Measurements from ENCODE around the gene OPTC. TPM values are rescaled to one million over a fixed set of nuclear protein-coding genes. Genes with fewer than 3 reads are reported as not detected.
A peak's percentile ranks its signal among the peaks of the same experiment; 100 is the strongest.

The OPTC gene
- total RNA-seq, 4 donors from 2014 or later = not detected

DNA sequence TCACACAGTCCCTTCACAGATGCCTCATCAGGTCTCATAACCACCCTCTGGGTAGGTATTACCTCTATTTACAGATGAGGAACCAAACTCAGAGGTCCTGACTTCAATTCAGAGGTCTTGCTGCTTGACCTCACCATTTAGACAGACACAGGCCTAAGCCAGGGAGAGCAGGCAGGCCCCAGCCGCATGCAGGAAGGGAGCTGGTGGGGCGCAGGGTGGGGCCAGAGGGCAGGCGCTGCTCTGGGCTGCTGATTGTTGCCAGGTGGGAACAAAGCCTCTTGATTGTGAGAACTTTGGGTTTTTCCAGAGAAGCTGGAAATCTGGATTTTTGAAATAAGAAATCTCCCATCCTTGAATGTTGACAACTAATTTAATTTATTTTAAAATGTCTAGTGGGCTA, 38.2 kb upstream of the OPTC start:
- no peaks in the 10 kb centered on the region for H3K9me3 ChIP-seq
- no peaks in the 10 kb centered on the region for H3K36me3 ChIP-seq
- H3K27ac ChIP-seq = no peak overlapping the region
- no peak overlapping the region for H3K4me3 ChIP-seq
- 72% methylated on average over 3 of the region's 3 CpGs for WGBS
- peaks cover 12% of the 10 kb centered on the region for H3K4me1 ChIP-seq
- no peaks in the 10 kb centered on the region for H3K27me3 ChIP-seq
- TF ChIP-seq EP300 (IDR thresholded peaks at IDR 0.05) (no peak), POLR2A (IDR thresholded peaks at IDR 0.05) (no peak), POLR2AphosphoS5 (IDR thresholded peaks at IDR 0.05) (no peak)
- TF ChIP-seq, protein P1, sequence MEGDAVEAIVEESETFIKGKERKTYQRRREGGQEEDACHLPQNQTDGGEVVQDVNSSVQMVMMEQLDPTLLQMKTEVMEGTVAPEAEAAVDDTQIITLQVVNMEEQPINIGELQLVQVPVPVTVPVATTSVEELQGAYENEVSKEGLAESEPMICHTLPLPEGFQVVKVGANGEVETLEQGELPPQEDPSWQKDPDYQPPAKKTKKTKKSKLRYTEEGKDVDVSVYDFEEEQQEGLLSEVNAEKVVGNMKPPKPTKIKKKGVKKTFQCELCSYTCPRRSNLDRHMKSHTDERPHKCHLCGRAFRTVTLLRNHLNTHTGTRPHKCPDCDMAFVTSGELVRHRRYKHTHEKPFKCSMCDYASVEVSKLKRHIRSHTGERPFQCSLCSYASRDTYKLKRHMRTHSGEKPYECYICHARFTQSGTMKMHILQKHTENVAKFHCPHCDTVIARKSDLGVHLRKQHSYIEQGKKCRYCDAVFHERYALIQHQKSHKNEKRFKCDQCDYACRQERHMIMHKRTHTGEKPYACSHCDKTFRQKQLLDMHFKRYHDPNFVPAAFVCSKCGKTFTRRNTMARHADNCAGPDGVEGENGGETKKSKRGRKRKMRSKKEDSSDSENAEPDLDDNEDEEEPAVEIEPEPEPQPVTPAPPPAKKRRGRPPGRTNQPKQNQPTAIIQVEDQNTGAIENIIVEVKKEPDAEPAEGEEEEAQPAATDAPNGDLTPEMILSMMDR (IDR thresholded peaks at IDR 0.05) = no peak
- DNase-seq (ENCODE audit: low spot score in 2 of 2) = peak; percentile 51 to 72

DNA sequence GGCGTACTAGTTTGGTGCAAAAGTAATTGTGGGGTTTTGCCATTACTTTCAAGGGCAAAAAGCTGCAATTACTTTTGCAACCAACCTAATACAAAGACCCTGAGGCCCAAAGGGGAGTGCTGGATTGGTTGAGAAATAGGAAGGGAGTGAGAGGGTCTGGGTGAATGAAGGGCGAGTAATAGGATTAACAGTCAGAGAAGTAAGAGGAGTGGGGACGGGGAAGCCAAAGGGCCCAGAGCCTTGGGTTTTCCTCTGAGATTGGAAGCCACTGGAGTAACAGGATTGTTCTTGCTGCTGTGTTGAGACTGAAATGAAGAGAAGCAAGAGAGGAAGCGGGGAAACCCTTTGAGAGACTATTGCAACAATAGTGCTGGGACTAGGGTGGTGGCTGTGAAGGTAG, 37.4 kb upstream of the OPTC start:
- Histone ChIP-seq H3K27ac (no peak overlapping the region), H3K36me3 (no peaks in the 10 kb centered on the region), H3K9me3 (no peaks in the 10 kb centered on the region), H3K4me3 (no peak overlapping the region), H3K27me3 (no peaks in the 10 kb centered on the region), H3K4me1 (peaks cover 8% of the 10 kb centered on the region)
- WGBS = 86% methylated on average over 4 of the region's 4 CpGs
- DNase-seq (ENCODE audit: low spot score in 2 of 2) = peak in 1 of 2 donors; percentile 27
- TF ChIP-seq EP300 (IDR thresholded peaks at IDR 0.05) (no peak), POLR2A (IDR thresholded peaks at IDR 0.05) (no peak), POLR2AphosphoS5 (IDR thresholded peaks at IDR 0.05) (no peak)
- TF ChIP-seq, protein P1 (IDR thresholded peaks at IDR 0.05) = no peak

DNA sequence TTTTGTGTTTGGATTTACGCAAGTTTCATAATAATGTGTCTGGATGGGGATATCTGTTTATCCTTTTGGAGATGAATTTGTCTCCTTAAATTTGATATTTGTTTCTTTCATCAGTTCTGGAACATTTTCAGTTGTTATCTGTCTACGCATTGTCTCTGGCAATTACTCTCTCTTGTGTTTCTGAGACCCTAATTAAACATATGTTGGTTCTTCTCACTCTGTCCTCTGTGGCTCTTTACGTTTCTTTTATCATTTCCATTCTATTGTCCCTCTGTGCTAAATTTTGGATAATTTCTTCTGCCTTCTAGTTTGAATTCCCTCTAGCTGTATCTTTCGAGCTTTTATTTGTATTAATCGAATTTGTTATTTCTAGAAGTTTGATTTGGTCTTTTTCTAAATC, 35.9 kb upstream of the OPTC start:
- TF ChIP-seq EP300 (IDR thresholded peaks at IDR 0.05) (no peak), POLR2AphosphoS5 (IDR thresholded peaks at IDR 0.05) (no peak), POLR2A (IDR thresholded peaks at IDR 0.05) (no peak)
- TF ChIP-seq, protein P1 (IDR thresholded peaks at IDR 0.05) = no peak
- DNase-seq (ENCODE audit: low spot score in 2 of 2) = no peak
- Histone ChIP-seq H3K9me3 (no peaks in the 10 kb centered on the region), H3K4me1 (peaks cover 5% of the 10 kb centered on the region), H3K36me3 (no peaks in the 10 kb centered on the region), H3K27me3 (no peaks in the 10 kb centered on the region), H3K4me3 (no peak overlapping the region), H3K27ac (no peak overlapping the region)
- 94% methylated on average over 5 of the region's 5 CpGs for WGBS

DNA sequence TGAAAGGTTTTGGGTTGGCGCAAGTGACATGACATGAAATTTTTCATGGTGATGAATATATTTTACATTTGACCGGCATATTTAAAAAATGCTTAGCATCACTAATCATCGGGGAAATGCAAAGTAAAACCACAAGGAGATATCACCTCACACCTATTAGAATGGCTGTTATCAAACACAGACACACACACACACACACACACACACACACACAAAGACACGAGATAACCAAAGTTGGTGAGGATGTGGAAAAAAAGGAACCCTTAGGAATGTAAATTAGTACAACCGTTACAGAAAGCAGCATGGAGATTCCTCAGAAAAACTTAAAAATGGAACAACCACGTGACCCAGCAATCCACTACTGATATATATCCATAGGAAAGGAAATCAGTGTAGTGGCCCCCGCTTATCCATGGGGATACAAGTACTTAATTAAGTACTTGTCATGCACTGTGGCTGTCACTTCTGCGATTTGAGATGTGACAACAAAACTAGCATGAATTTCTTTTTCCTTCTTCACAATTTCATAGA, 34.2 kb upstream of the OPTC start:
- no peak for TF ChIP-seq POLR2AphosphoS5 (IDR thresholded peaks at IDR 0.05)
- TF ChIP-seq, protein P1 (IDR thresholded peaks at IDR 0.05) = no peak
- no peak for TF ChIP-seq EP300 (IDR thresholded peaks at IDR 0.05)
- no peak for TF ChIP-seq POLR2A (IDR thresholded peaks at IDR 0.05)
- 77% methylated on average over 8 of the region's 8 CpGs for WGBS
- Histone ChIP-seq H3K9me3 (no peaks in the 10 kb centered on the region), H3K4me1 (peaks cover 20% of the 10 kb centered on the region), H3K27ac (no peak overlapping the region), H3K36me3 (no peaks in the 10 kb centered on the region), H3K27me3 (no peaks in the 10 kb centered on the region), H3K4me3 (no peak overlapping the region)
- DNase-seq (ENCODE audit: low spot score in 2 of 2) = peak in 1 of 2 donors; percentile 3

DNA sequence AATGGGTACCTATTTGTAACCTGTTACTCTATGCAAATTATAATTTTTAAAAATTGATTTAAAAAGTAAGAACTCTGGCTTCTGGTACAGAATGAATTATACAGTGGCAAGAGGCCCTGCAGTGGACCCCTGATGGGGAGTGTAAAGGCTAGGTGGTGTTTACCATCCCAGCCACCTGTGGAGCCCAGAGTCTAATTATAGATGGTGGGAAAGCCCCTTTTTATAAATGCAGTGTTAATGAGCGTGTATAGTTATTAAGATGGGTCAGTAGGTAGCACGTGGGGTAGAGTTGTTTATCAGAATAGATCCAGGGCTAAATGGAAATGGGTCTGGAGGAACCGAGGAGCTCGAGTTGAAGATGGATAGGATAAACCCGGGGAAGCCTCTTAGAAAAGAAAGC, 32.2 kb upstream of the OPTC start:
- H3K36me3 ChIP-seq = no peaks in the 10 kb centered on the region
- WGBS = 56% methylated on average over 5 of the region's 5 CpGs
- H3K4me1 ChIP-seq = peaks cover 40% of the 10 kb centered on the region
- no peak for DNase-seq (ENCODE audit: low spot score in 2 of 2)
- H3K27me3 ChIP-seq = no peaks in the 10 kb centered on the region
- H3K9me3 ChIP-seq = no peaks in the 10 kb centered on the region
- TF ChIP-seq POLR2AphosphoS5 (IDR thresholded peaks at IDR 0.05) = no peak
- no peak for TF ChIP-seq POLR2A (IDR thresholded peaks at IDR 0.05)
- no peak for TF ChIP-seq EP300 (IDR thresholded peaks at IDR 0.05)
- TF ChIP-seq, protein P1 (IDR thresholded peaks at IDR 0.05) = no peak
- H3K4me3 ChIP-seq = no peak overlapping the region
- no peak overlapping the region for H3K27ac ChIP-seq

Measured in suprapubic skin (tissue), 4 donors.